GM12801 (cell line): ENCODE measurements around the gene RAF1.

Source experiments
- TF ChIP-seq, protein P1 (sequence below): IDR thresholded peaks from one replicate; pipeline ENCODE4 v1.5.1; 2011; ENCODE audit warnings: control low read depth; ENCODE audit not compliant: insufficient read length; ENCODE audit errors: extremely low read depth

Gene RAF1

DNA sequence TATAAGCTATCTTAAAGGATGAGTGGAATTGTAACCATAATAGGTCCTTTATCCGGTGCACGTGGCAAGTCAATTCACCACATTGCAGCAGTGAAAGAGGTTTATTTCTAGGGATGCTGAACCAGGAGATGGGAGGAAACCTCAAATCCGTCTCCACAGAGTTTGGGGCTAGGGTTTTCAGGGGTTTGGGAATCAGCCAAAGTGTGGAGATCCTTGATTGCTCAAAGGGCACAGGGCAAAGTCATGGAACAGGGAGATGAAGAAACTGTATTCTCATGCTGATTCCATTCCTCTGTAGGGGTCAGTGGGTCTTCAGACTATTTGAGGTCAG, 7.2 kb upstream of the RAF1 start:
- TF ChIP-seq, protein P1, sequence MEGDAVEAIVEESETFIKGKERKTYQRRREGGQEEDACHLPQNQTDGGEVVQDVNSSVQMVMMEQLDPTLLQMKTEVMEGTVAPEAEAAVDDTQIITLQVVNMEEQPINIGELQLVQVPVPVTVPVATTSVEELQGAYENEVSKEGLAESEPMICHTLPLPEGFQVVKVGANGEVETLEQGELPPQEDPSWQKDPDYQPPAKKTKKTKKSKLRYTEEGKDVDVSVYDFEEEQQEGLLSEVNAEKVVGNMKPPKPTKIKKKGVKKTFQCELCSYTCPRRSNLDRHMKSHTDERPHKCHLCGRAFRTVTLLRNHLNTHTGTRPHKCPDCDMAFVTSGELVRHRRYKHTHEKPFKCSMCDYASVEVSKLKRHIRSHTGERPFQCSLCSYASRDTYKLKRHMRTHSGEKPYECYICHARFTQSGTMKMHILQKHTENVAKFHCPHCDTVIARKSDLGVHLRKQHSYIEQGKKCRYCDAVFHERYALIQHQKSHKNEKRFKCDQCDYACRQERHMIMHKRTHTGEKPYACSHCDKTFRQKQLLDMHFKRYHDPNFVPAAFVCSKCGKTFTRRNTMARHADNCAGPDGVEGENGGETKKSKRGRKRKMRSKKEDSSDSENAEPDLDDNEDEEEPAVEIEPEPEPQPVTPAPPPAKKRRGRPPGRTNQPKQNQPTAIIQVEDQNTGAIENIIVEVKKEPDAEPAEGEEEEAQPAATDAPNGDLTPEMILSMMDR: no peak

DNA sequence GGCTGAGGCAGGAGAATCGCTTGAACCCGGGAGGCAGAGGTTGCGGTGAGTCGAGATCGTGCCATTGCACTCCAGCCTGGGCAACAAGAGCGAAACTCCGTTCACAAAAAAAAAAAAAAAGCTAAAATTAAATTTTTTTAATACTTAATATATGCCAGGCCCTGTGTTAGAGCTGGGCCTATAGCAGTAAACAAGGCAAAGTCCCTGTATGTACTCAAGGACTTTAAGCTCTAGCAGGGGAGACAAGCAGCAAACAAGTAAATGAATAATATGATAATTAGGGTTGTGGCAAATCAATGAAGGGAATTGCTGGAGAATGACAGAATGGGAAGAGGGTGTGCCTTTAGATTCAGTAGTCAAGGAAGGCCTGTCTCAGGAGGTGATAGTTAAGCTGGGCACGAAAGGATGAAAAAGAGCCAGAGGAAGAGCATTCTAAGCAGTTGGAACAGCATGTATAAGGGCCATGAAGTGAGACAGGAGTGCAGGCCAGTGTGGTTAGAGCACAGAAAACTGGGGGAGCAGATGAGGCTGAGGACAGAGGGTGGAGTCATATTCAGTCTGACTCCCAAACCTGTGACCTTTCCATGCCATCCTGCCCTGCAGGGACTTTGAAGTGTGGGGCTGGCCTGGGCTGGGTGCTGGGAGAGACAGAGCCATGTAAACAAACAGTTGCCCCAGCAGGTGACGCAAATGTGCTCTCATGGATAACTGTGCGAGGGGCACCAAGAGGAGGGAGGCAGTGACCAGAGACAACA, 6.6 kb upstream of the RAF1 start:
- TF ChIP-seq, protein P1: no peak

DNA sequence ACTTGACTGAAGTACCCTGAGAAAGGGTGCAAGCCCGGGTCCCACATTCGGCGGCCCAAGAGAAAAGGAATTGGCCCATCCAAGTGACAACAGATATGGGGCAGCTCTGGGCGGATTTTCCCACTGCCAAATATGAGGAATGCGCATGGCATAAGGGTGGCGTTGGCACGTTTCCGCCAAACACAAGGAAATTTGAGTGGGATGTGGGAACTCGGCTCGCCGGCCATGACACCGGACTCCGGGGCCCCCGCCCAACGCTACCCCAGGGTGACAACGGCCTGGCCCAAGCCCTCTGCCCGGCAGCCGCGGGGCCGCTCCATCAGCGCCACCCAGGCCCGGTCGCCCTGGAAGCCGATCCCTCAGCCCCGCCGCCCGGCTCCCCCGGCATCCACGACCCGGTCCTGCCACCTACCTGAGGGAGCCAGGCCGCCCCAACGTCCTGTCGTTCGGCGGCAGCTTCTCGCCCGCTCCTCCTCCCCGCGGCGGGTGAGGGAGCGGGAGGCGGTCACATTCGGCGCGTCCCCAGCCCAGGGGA, 449 bp downstream of the RAF1 start:
- TF ChIP-seq, protein P1: no peak

DNA sequence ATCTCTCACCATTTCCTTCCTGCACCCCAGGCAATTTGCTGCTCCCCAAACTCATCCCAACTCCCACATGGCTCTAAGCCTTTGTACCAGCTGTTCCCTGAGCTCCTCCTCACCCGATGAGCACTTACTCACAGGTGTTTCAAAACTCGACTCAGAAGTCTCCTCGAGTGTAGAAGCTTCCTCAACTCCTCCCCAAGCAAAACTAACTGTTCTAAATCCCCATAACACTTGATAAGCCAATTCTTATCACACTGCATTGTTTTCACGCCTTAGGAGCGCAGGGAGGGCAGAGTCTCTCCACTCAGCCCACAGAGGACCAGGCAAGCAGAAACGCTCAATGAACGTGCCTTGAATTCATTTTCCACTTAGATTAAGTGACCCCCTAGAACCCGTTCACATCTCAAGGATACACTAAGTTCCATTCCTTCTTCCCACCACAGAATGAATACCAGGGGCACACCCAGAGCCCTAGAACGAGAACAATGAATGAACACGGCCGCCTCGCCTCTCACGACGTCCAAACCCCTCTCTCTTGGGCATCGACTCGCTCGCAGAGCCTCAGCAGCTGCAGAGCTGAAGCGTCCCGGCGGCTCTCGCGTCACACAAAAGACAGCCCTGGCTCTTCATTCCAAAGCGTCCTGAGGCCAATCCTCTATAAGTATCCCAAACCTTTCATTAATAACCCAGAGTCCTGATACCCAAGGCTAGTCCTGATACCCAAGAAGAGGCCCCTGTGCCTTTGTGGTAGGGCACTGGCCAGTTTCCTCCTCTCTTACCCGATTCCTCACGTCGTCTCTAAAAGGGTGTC, 1.1 kb downstream of the RAF1 start:
- TF ChIP-seq, protein P1: no peak

DNA sequence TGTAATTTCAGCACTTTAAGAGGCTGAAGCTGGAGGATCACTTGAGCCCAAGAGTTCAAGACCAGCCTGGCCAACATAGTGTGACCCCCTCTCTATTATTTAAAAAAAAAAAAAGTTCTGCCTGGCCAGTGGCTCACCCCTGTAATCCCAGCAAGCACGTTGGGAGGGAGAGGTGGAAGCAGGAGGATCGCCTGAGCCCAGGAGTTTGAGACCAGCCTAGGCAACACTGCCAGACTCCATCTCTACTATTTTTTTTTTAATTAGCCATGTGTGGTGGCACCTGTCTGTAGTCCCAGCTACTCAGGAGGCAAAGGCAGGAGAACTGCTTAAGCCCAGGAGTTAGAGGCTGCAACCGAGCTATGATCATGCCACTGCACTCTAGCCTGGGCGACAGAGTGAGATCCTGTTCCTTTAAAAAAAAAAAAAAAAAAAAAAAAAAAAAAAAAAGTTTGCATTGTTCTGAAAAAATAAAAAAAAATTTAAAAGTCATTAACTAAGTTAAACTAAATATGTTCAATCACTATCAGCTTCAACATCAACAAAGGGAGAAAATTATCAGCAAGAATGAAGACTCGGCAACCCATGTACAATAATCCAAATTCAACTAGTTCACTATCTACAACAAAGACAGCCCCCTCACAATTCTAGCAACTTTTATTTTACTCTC, 1.9 kb downstream of the RAF1 start:
- TF ChIP-seq, protein P1: no peak

DNA sequence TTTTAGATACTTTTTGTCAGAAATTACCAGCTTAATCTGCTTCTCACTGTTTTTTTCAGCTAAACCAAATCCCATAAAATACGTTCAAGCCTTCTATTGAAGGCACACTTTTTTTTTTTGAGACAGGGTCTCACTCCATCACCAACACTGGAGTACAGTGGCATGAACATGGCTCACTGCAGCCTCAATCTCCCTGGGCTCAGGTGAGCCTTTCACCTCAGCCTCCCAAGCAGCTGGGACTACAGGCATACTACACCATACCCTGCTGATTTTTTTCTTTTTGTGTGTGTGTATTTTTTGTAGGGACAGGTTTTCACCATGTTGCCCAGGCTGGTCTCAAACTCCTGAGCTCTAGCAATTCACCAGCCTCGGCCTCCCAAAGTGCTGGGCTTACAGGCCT, 3.7 kb downstream of the RAF1 start:
- TF ChIP-seq, protein P1: no peak

DNA sequence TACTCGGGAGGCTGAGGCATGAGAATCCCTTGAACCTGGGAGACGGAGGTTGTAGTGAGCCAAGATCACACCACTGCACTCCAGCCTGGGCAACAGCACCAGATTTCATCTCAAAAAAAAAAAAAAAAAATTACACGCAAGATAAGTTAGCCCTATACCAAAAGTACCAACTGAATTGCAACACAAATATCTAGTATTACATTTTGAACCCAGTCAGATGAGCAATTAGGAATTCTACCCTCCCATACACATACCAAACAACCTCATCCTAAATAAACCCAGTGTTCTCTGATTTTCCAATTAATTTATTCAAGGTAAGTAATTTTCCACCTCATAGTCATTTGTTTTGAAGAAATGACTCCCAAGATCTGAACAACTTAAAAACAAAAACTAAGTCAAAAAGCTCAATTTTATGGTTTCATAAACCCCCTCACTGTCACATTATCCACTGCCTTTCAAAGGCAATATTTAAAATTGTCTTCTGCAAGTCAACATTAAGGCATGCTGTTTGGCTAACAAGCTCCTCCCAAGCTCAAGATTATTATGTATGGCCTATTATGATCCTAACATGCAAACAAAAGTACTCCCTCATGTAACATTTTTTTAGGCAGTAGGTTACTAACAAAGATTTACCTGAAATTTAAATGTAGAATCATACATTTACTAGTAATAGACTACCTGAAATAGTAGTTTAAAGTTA, 4.5 kb downstream of the RAF1 start:
- TF ChIP-seq, protein P1: no peak
